ENCODE data around the gene PTK7. TPM values are rescaled to one million over a fixed set of nuclear protein-coding genes. Genes with fewer than 3 reads are reported as not detected.

Gene PTK7
- total and polyA plus RNA-seq, 2 of the 8 experiments (the other 6 are each of a cell fraction or from before 2014, with no cell fraction given) = 110 to 138 TPM

- no peak for TF ChIP-seq NRF1 (IDR thresholded peaks at IDR 0.05; ENCODE audit: low read depth, low read length)
- TF ChIP-seq ATF3 (IDR thresholded peaks at IDR 0.05; ENCODE audit: insufficient read depth, low read depth, low read length) = no peak
- TF ChIP-seq JUN (IDR thresholded peaks at IDR 0.05; ENCODE audit: low read depth, low read length) = no peak
- TF ChIP-seq CBX8 (IDR thresholded peaks at IDR 0.05; ENCODE audit: borderline replicate concordance, low read depth, low read length) = no peak
- no peak for TF ChIP-seq BRCA1 (IDR thresholded peaks at IDR 0.05; ENCODE audit: low read depth, low read length)
- peak; percentile 10; the same call in 1 of the 2 replicates for TF ChIP-seq SP1 (IDR thresholded peaks at IDR 0.05; ENCODE audit: low read depth, low read length)
- TF ChIP-seq CHD7 (IDR thresholded peaks at IDR 0.05; ENCODE audit: insufficient replicate concordance, low read length) = no peak
- TF ChIP-seq SIRT6 (IDR thresholded peaks at IDR 0.05; ENCODE audit: low read length) = no peak
These were observed 95.0 kb downstream of the PTK7 start, which contains the start of gene SRF (continued) for GRCh38 chr6:43170931-43171706.
